GM19438 (cell line): ENCODE data around the gene YIF1A.
"Not testable (repeated sequence)": the region's sequence is repeated elsewhere in the genome, so short reads cannot be mapped to it uniquely, and the experiment has no call there.

Experiments used
- ATAC-seq: cut with Tn5 transposase; IDR thresholded peaks from one replicate; pipeline ENCODE4 v1.9.1; 2021; ENCODE audit warnings: low read depth; ENCODE audit not compliant: unreplicated experiment

The YIF1A gene

GRCh38 chr11:66253081-66253480 lies 35.9 kb downstream of the YIF1A start:
- not testable (repeated sequence) for ATAC-seq

- no peak for ATAC-seq
These were observed 37.1 kb downstream of the YIF1A start for GRCh38 chr11:66251809-66252208.

- ATAC-seq, result no peak
These were observed 40.0 kb downstream of the YIF1A start for GRCh38 chr11:66248903-66249302.

- ATAC-seq, result no peak
These were observed 41.1 kb downstream of the YIF1A start for GRCh38 chr11:66247801-66248200.

GRCh38 chr11:66247295-66247694 lies 41.6 kb downstream of the YIF1A start:
- no peak for ATAC-seq

GRCh38 chr11:66243782-66244535 lies 45.0 kb downstream of the YIF1A start:
- no peak for ATAC-seq

GRCh38 chr11:66242095-66242765 lies 46.7 kb downstream of the YIF1A start:
- ATAC-seq, result no peak

GRCh38 chr11:66240781-66241136 lies 48.2 kb downstream of the YIF1A start:
- ATAC-seq, result no peak

GRCh38 chr11:66239998-66240780 lies 48.8 kb downstream of the YIF1A start:
- ATAC-seq, result no peak

GRCh38 chr11:66239511-66239910 lies 49.4 kb downstream of the YIF1A start:
- ATAC-seq, result no peak

- no peak for ATAC-seq
These were observed 50.0 kb downstream of the YIF1A start for GRCh38 chr11:66238786-66239413.

GRCh38 chr11:66237867-66238266 lies 51.1 kb downstream of the YIF1A start:
- ATAC-seq, result no peak

GRCh38 chr11:66235141-66235540 lies 53.8 kb downstream of the YIF1A start:
- ATAC-seq, result no peak
